H1 (cell line): ENCODE data around the gene CDX2. TPM values are rescaled to one million over a fixed set of nuclear protein-coding genes. Genes with fewer than 3 reads are reported as not detected.

ENCODE experiments used
- CTCF ChIA-PET: fragments of 300-600 bp; sonication (Branson Sonifier 250); formaldehyde crosslinking; loops from one replicate; lab custom pipeline; 2021; ENCODE audit not compliant: partially characterized antibody; lab: Charles Lee
- POLR2A ChIA-PET: fragments of 300-600 bp; sonication (Branson Sonifier 250); formaldehyde crosslinking; loops from one replicate; lab custom pipeline; 2021; ENCODE audit warnings: inconsistent platforms; ENCODE audit not compliant: partially characterized antibody; lab: Charles Lee
- DNase-seq, 2 experiments: peaks; one replicate each; pipeline versions ENCODE4 v3.0.0 to v3.0.0-alpha.2; 2010 to 2022; ENCODE audit warnings: low spot score in 2 of 2, low read depth in 1 of 2, mixed read lengths in 1 of 2
- FAIRE-seq: peaks from 2 replicates; lab custom pipeline; 2011; peaks lifted over from hg19 to GRCh38; lab: Jason Lieb, UNC
- H2AFZ ChIP-seq: 2 replicates; pipeline ENCODE4 v1.8.1; 2012; ENCODE audit warnings: low read length, inconsistent platforms
- H2AK5ac ChIP-seq: 2 replicates; pipeline ENCODE4 v1.6.1; 2013; ENCODE audit warnings: low read depth, low read length
- H2BK120ac ChIP-seq: replicated peaks from 2 replicates; pipeline ENCODE3; 2013; ENCODE audit warnings: low read depth, low read length, inconsistent platforms
- H2BK12ac ChIP-seq: 2 replicates; pipeline ENCODE4 v1.6.1; 2013; ENCODE audit warnings: low read depth, low read length
- H2BK15ac ChIP-seq: 2 replicates; pipeline ENCODE4 v1.6.1; 2013; ENCODE audit warnings: low read length
- H2BK20ac ChIP-seq: 2 replicates; pipeline ENCODE4 v1.6.1; 2013; ENCODE audit warnings: low read length
- H2BK5ac ChIP-seq: 2 replicates; pipeline ENCODE4 v1.6.1; 2013; ENCODE audit warnings: low read depth, low read length
- H3K14ac ChIP-seq: 2 replicates; pipeline ENCODE4 v1.6.1; 2013; ENCODE audit warnings: inconsistent platforms; ENCODE audit not compliant: insufficient read length
- H3K18ac ChIP-seq: 2 replicates; pipeline ENCODE4 v1.6.1; 2013; ENCODE audit warnings: low read length; ENCODE audit errors: extremely low read depth
- H3K23ac ChIP-seq: 2 replicates; pipeline ENCODE4 v1.6.1; 2013; ENCODE audit warnings: inconsistent platforms; ENCODE audit not compliant: insufficient read length
- H3K23me2 ChIP-seq: 2 replicates; pipeline ENCODE4 v1.6.1; 2013; ENCODE audit warnings: low read depth, low read length
- H3K27ac ChIP-seq: 2 replicates; pipeline ENCODE4 v1.6.1; 2011; ENCODE audit warnings: low read depth, low read length, inconsistent platforms
- H3K27me3 ChIP-seq, 4 experiments: replicated peaks in 1 of 4; 1 replicate in 1 of 4; 2 replicates in 3 of 4; pipeline versions ENCODE4 v1.6.1 to v1.8.1; 2011 to 2013; ENCODE audit warnings: low read length in 3 of 4, mild to moderate bottlenecking in 3 of 4, inconsistent platforms in 2 of 4, mixed read lengths in 2 of 4, moderate library complexity in 1 of 4; ENCODE audit not compliant: control insufficient read depth in 3 of 4, insufficient read depth in 3 of 4; ENCODE audit errors: extremely low read depth in 1 of 4
- H3K36me3 ChIP-seq, 4 experiments: 2 replicates each; pipeline versions ENCODE4 v1.6.1 to v1.8.1; 2011 to 2013; ENCODE audit warnings: mild to moderate bottlenecking in 4 of 4, low read length in 3 of 4, moderate library complexity in 2 of 4, control low read depth in 1 of 4, inconsistent platforms in 1 of 4; ENCODE audit not compliant: insufficient read depth in 4 of 4, control insufficient read depth in 2 of 4
- H3K4ac ChIP-seq: replicated peaks from 2 replicates; pipeline ENCODE3; 2013; ENCODE audit warnings: low read length, low read depth, mixed read lengths, inconsistent platforms; ENCODE audit not compliant: insufficient read length
- H3K4me1 ChIP-seq, 4 experiments: replicated peaks in 1 of 4; 1 replicate in 1 of 4; 2 replicates in 3 of 4; pipeline versions ENCODE4 v1.6.1 to v1.8.1; 2011 to 2013; ENCODE audit warnings: low read length in 3 of 4, inconsistent platforms in 2 of 4, mixed read lengths in 1 of 4; ENCODE audit not compliant: insufficient read depth in 4 of 4, control insufficient read depth in 3 of 4
- H3K4me2 ChIP-seq, 2 experiments: 2 replicates each; pipeline versions ENCODE4 v1.6.1 to v1.8.1; 2011 to 2013; ENCODE audit warnings: low read depth in 2 of 2, low read length in 2 of 2, control low read depth in 1 of 2, inconsistent platforms in 1 of 2, mild to moderate bottlenecking in 1 of 2; ENCODE audit not compliant: insufficient read depth in 1 of 2
- H3K4me3 ChIP-seq, 4 experiments: fragments of 200-600, 300-600 bp in 1 of 4; sonication (generic), shearing (Covaris generic), sonication (Bioruptor Twin) in 1 of 4; 2 replicates each; pipeline versions ENCODE4 v1.5.1 to v1.8.1; 2011 to 2016; ENCODE audit warnings: low read length in 4 of 4, low read depth in 3 of 4, control low read depth in 2 of 4, inconsistent platforms in 2 of 4, mild to moderate bottlenecking in 2 of 4, mixed read lengths in 1 of 4, moderate library complexity in 1 of 4; ENCODE audit not compliant: insufficient read depth in 2 of 4; ENCODE audit errors: extremely low read depth in 1 of 4
- H3K56ac ChIP-seq: replicated peaks from 2 replicates; pipeline ENCODE3; 2013; ENCODE audit warnings: low read depth, mild to moderate bottlenecking, mixed read lengths, low read length, inconsistent platforms; ENCODE audit not compliant: insufficient read length
- H3K79me1 ChIP-seq: 2 replicates; pipeline ENCODE4 v1.6.1; 2013; ENCODE audit warnings: low read depth, low read length, control low read depth
- H3K79me2 ChIP-seq, 2 experiments: 2 replicates each; pipeline versions ENCODE4 v1.6.1 to v1.8.1; 2012 to 2013; ENCODE audit warnings: low read length in 2 of 2, mild to moderate bottlenecking in 2 of 2, inconsistent platforms in 1 of 2; ENCODE audit not compliant: insufficient read depth in 2 of 2, control insufficient read depth in 1 of 2
- H3K9ac ChIP-seq, 4 experiments: replicated peaks in 1 of 4; 1 replicate in 1 of 4; 2 replicates in 3 of 4; pipeline versions ENCODE4 v1.6.1 to v1.8.1; 2011 to 2013; ENCODE audit warnings: low read depth in 3 of 4, low read length in 3 of 4, control low read depth in 2 of 4, mild to moderate bottlenecking in 2 of 4, moderate library complexity in 2 of 4, inconsistent platforms in 1 of 4; ENCODE audit errors: extremely low read depth in 1 of 4
- H3K9me3 ChIP-seq, 2 experiments: 2 replicates each; pipeline versions ENCODE4 v1.6.1 to v1.8.1; 2012 to 2013; ENCODE audit warnings: mild to moderate bottlenecking in 2 of 2, moderate library complexity in 2 of 2, control low read depth in 1 of 2, inconsistent platforms in 1 of 2, low read depth in 1 of 2, low read length in 1 of 2, mixed read lengths in 1 of 2; ENCODE audit not compliant: insufficient read depth in 2 of 2
- H4K20me1 ChIP-seq, 2 experiments: replicated peaks in 1 of 2; 2 replicates each; pipeline versions ENCODE3 to v1.8.1; 2011 to 2013; ENCODE audit warnings: inconsistent platforms in 2 of 2, low read length in 2 of 2, mild to moderate bottlenecking in 1 of 2; ENCODE audit not compliant: insufficient read depth in 2 of 2, control insufficient read depth in 1 of 2
- H4K5ac ChIP-seq: 2 replicates; pipeline ENCODE4 v1.6.1; 2013; ENCODE audit warnings: low read length, low read depth, mixed read lengths, inconsistent platforms; ENCODE audit not compliant: insufficient read length
- H4K8ac ChIP-seq: 2 replicates; pipeline ENCODE4 v1.8.0; 2013; ENCODE audit warnings: mild to moderate bottlenecking, moderate library complexity, low read length, inconsistent platforms; ENCODE audit not compliant: insufficient read depth; ENCODE audit errors: extremely low read depth
- H4K91ac ChIP-seq: replicated peaks from 2 replicates; pipeline ENCODE3; 2013; ENCODE audit warnings: low read length, mixed read lengths, inconsistent platforms; ENCODE audit not compliant: insufficient read length
- CBX8 ChIP-seq: fragments of 300-800, 300-1000 bp; sonication (generic); IDR thresholded peaks from 2 replicates; pipeline ENCODE4 v1.7.1; 2016; ENCODE audit warnings: low read depth, low read length, borderline replicate concordance
- CEBPB ChIP-seq: IDR thresholded peaks from 2 replicates; pipeline ENCODE4 v1.6.1; 2012; ENCODE audit warnings: low read depth, low read length
- CTBP2 ChIP-seq: IDR thresholded peaks from 2 replicates; pipeline ENCODE4 v1.7.0; 2011; ENCODE audit warnings: borderline replicate concordance, mild to moderate bottlenecking, moderate library complexity, mixed read lengths, low read length; ENCODE audit not compliant: insufficient read depth, insufficient read length
- SAP30 ChIP-seq: fragments of 300-600 bp; sonication (generic); IDR thresholded peaks from 2 replicates; pipeline ENCODE4 v1.7.1; 2012; ENCODE audit warnings: low read length, moderate library complexity, mild to moderate bottlenecking, inconsistent platforms; ENCODE audit not compliant: insufficient read depth, insufficient replicate concordance
- SP1 ChIP-seq: IDR thresholded peaks from 2 replicates; pipeline ENCODE4 v1.6.1; 2011; ENCODE audit warnings: low read depth, low read length
- SUZ12 ChIP-seq: fragments of 200-600 bp; sonication (generic); IDR thresholded peaks from 2 replicates; pipeline ENCODE4 v1.6.1; 2012; ENCODE audit warnings: mild to moderate bottlenecking, inconsistent platforms, low read length, moderate library complexity, mixed read lengths
- WGBS, 2 experiments: shearing (Covaris generic) in 1 of 2; methylation state at CpG; one replicate each; pipeline versions ENCODE4 v1.1.6 to v1.1.7; 2013 to 2015; ENCODE audit warnings: low lambda C conversion rate in 2 of 2, mixed read lengths in 2 of 2, inconsistent platforms in 1 of 2, low coverage in 1 of 2, missing lambda C conversion rate in 1 of 2; ENCODE audit not compliant: insufficient replicate concordance in 2 of 2, insufficient coverage in 1 of 2, insufficient read length in 1 of 2; ENCODE audit errors: extremely low coverage in 1 of 2, missing lambda C conversion rate in 1 of 2; 5-methylcytosine and 5-hydroxymethylcytosine counted together
- polyA plus RNA-seq, 7 experiments: library from polyadenylated mRNA; depleted of rRNA in 3 of 7; stranded (reverse) in 5 of 7; unstranded in 2 of 7; fragments of >200 nt in 5 of 7; fragments of 200-250 nt in 2 of 7; gene quantifications; 1 replicate in 5 of 7; 2 replicates in 1 of 7; 4 replicates in 1 of 7; pipeline versions ENCODE4 v1.2.1 to v1.2.3, GENCODE V29; 2011 to 2013; ENCODE audit warnings: missing spikeins in 2 of 7, mixed read lengths in 2 of 7
- total RNA-seq: library from RNA; stranded (reverse); fragmentation: NEBNext Ultra II Directional; extraction: Animal tissue kit (Norgen Biotek cat#: 25700); gene quantifications from 2 replicates; pipeline ENCODE4 v1.2.1, GENCODE V29; 2021
- TF ChIP-seq, protein P1 (sequence below), 3 experiments: IDR thresholded peaks; 1 replicate in 2 of 3; 2 replicates in 1 of 3; pipeline versions ENCODE4 v1.5.1 to v1.6.1; 2011; ENCODE audit warnings: low read length in 3 of 3, mild to moderate bottlenecking in 3 of 3, inconsistent platforms in 2 of 3, low read depth in 1 of 3, moderate library complexity in 1 of 3; ENCODE audit not compliant: insufficient read depth in 1 of 3; ENCODE audit errors: control extremely low read depth in 1 of 3

CDX2 gene
- total and polyA plus RNA-seq, 2 of the 8 experiments (the other 6 are each of a cell fraction or from before 2014, with no cell fraction given), result 0.09 TPM; not detected in 1

DNA sequence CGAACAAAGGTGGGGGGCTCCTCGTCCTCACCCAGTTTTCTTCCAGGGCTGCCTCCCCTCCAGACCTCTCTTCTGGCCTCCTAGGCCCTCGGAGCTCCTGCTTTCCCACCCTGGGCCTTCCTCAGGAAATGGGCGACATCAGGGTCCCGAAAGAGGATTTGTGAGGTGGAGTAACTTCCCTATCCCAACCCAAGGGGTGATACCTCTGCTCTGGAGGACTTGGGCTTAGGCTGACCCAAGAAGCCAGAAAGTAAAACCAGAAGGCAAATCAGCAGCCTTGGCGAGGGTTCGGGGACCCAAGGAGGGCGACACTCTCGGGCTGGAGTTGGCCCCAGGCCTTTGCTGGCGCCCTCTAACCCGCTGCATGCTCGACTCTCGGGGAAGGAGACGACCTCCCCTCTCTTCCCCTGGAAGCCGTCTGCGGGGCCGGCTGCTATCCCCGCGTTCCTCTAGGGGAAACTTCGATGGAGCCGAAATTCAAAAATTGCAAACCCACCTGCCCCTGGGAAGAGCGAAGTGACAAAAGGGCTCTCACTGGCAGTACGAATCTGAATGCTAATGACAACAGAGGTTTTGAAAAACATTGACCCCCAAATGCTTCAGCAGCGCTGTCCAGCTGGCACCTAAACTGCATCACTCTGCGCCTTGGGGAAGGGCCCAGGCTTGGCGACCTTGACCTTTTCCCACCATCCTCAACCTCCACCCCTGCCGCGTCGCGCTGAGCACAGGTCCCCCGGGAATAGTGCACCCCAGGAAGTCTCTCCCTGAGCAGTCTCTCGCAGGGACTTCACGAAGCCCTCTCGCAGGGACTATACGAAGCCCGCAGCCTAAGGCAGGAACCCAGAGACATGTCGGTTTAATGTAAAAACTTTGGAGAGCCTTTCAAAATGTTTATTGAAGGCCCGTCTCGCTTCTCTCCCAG, 46.9 kb downstream of the CDX2 start:
- Histone ChIP-seq H3K27me3 (peaks cover 98 to 100% (median 100%) of the 10 kb centered on the region in 4 experiments), H2BK20ac (no peak overlapping the region), H4K5ac (no peak overlapping the region), H3K18ac (no peak overlapping the region; the same call in 1 of the 2 replicates), H2BK12ac (peak overlapping the region; percentile 68; the same call in 1 of the 2 replicates), H3K23me2 (no peaks in the 10 kb centered on the region; the same call in 1 of the 2 replicates), H3K4me2 (peak overlapping the region; percentile 22 to 34; a peak in 2 of 4 replicates), H2AK5ac (0 out of 2 replicates have a peak overlapping the region, but pooled peaks have one; percentile 24), H2BK5ac (no peak overlapping the region), H2BK120ac (no peak overlapping the region), H4K8ac (no peak overlapping the region), H3K4me3 (no peak overlapping the region), H4K91ac (no peak overlapping the region), H3K79me2 (no peaks in the 10 kb centered on the region), H3K56ac (no peak overlapping the region), H3K14ac (no peak overlapping the region), H3K4me1 (peaks cover 0 to 30% (median 20%) of the 10 kb centered on the region in 4 experiments; a peak in 5 of 7 replicates), H3K4ac (no peak overlapping the region), H3K79me1 (no peaks in the 10 kb centered on the region), H4K20me1 (peaks cover 29 to 52% of the 10 kb centered on the region in 2 experiments), H2BK15ac (no peak overlapping the region), H2AFZ (no peak overlapping the region), H3K36me3 (peaks cover 0 to 11% (median 0%) of the 10 kb centered on the region in 4 experiments; a peak in 1 of 8 replicates), H3K23ac (no peak overlapping the region), H3K27ac (no peak overlapping the region), H3K9me3 (no peaks in the 10 kb centered on the region), H3K9ac (no peak overlapping the region)
- POLR2A ChIA-PET, result interaction anchor here (1.1 kb wide), 1 partner anchor 44 kb away, joined by 5 read pairs; no protein-coding TSS in a partner anchor
- DNase-seq, result peak in 1 of 2 experiments; percentile 66
- FAIRE-seq, result no peak
- CTCF ChIA-PET, result interaction anchor here (1.0 to 3.6 kb wide), 5 partner anchors 32 to 96 kb away, joined by 3 to 17 read pairs (median 4); no protein-coding TSS in a partner anchor
- 4% methylated on average over 39 of the region's 39 CpGs; no CpG with 5 or more reads in 1 of the 2 experiments for WGBS, 2 experiments
- TF ChIP-seq SP1 (no peak), SAP30 (no peak), SUZ12 (peak; percentile 81), CTBP2 (peak; percentile 87), CEBPB (no peak), CBX8 (peak; percentile 16; the same call in 1 of the 2 replicates)
- TF ChIP-seq, protein P1, sequence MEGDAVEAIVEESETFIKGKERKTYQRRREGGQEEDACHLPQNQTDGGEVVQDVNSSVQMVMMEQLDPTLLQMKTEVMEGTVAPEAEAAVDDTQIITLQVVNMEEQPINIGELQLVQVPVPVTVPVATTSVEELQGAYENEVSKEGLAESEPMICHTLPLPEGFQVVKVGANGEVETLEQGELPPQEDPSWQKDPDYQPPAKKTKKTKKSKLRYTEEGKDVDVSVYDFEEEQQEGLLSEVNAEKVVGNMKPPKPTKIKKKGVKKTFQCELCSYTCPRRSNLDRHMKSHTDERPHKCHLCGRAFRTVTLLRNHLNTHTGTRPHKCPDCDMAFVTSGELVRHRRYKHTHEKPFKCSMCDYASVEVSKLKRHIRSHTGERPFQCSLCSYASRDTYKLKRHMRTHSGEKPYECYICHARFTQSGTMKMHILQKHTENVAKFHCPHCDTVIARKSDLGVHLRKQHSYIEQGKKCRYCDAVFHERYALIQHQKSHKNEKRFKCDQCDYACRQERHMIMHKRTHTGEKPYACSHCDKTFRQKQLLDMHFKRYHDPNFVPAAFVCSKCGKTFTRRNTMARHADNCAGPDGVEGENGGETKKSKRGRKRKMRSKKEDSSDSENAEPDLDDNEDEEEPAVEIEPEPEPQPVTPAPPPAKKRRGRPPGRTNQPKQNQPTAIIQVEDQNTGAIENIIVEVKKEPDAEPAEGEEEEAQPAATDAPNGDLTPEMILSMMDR (IDR thresholded peaks at IDR 0.05; ENCODE audit: control extremely low read depth in 1 of 3, insufficient read depth in 1 of 3, low read depth in 1 of 3, low read length in 3 of 3), result no peak
